ENCODE results near the gene NRROS.
"Not testable (repeated sequence)": the region's sequence is repeated elsewhere in the genome, so short reads cannot be mapped to it uniquely, and the experiment has no call there.

The NRROS gene

GRCh38 chr3:196624067-196624790, 15.3 kb upstream of the NRROS start:
- DNase-seq (ENCODE audit: low read depth in 1 of 2, low spot score in 1 of 2), result no peak

DNA sequence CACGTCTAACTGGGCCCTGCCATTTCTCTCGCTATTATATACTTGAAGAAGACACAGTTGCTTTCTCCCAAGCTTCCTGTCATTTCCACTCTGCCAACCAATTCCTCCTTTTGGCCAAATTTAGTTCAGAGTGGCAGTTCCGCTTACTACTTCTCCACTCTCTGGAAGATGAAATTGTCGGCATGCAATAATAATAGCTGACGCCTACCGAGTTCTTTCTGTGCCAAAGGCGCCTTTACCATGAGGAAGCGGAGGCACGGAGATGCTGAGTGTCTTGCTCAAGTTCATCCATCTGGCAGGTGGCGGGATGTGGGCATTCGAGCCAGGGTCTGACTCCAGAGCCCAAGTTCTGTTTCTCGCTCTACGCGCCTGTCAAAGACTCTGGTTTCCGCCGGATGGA, 14.6 kb upstream of the NRROS start:
- no peak for DNase-seq (ENCODE audit: low read depth in 1 of 2, low spot score in 1 of 2)

- DNase-seq (ENCODE audit: low read depth in 1 of 2, low spot score in 1 of 2), result no peak
Observed at GRCh38 chr3:196625331-196625730, 14.2 kb upstream of the NRROS start.

GRCh38 chr3:196627918-196628231, 11.6 kb upstream of the NRROS start:
- DNase-seq (ENCODE audit: low read depth in 1 of 2, low spot score in 1 of 2), result no peak

DNA sequence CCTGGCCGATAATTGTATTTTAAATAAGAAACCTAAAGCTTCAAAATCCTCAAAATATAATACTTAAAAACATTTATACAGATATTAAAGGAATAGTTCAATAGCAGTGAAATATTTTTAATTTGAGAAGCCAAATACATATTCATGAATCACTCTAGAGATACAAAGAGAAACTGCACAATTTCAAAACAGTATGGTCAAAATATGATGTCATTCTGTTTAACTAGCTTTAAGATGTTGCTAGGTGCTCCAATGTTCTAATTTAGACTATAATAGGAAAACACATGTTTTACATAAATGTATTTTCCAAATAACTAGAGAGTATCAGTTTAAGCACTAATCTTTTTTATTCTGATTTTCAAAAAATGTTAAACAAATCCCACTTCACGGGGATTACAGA, 10.3 kb upstream of the NRROS start:
- DNase-seq (ENCODE audit: low read depth in 1 of 2, low spot score in 1 of 2), result no peak

DNA sequence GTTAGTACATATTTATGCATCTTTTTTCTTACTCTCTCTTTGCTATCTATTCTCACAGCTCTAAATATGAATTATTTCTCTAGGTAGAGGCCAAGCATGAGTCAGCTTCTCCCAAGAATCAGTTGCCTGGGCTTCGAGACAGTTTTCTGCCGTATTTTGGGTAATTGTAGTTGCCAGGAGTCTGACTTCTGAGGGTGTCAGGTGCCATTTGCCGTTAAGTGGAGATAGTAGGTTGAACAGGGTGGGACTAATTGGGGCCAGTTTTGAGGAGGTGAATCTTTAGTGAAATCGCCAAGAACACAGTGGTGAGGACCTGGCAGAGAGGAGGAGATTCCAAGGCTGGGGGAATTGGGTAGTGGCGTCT, 7.8 kb upstream of the NRROS start:
- no peak for DNase-seq (ENCODE audit: low read depth in 1 of 2, low spot score in 1 of 2)

DNA sequence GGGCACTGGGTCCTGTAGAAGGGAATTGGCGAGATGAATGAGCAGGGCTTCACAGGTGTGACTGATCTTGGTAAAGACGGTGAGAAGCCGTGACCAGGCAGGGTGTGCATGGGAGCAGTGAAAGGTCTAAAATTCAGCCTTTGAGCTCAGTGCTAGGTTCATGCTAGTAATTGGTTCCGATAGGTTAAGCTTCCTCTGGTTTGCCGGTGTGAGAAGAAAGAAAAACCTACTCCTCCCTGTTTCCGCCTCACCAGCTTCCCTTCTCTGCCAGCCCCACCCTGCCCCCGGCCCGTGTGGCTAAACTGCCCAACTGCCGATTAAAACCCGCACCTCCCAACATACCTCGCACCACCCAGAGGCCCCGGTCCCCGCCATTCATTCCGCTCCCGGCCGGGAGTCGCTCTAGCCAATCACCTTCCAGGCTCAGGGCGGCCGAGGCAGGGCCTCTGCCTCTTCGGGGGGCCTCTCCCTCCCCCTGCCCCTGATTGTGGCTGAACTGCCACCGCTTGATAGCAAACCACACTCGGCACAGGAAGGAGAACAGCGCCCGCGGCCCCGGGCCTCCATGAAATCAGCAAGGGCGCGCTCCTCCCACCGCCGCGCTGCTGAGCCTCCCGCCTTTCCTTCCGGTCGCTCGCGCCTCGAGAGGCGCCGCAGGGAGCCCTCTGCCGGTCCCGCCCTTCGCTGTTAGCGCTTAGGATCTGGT, 7.3 kb upstream of the NRROS start:
- DNase-seq (ENCODE audit: low read depth in 1 of 2, low spot score in 1 of 2), result peak; percentile 74 to 79

GRCh38 chr3:196633555-196634151, 5.8 kb upstream of the NRROS start:
- no peak for DNase-seq (ENCODE audit: low read depth in 1 of 2, low spot score in 1 of 2)

DNA sequence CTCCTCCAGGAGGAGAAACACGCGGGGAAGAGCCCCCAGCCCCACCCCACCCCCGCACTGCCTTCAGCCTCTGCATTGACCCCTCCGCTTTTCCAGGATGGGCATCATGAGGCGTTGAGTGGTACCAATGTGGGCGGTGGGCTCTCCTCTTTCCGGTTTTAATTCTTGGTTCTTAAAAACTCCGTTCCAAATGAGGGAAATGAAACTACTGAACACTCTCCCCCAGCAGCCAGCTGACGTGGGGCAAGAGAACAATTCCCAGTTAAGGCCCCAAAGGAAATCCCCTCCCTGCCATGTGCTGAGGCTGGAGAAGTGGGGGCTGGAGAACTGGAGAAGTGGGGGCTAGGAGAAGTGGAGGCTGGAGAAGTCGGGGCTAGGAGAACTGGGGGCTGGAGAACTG, 5.3 kb upstream of the NRROS start:
- DNase-seq (ENCODE audit: low read depth in 1 of 2, low spot score in 1 of 2), result no peak

DNA sequence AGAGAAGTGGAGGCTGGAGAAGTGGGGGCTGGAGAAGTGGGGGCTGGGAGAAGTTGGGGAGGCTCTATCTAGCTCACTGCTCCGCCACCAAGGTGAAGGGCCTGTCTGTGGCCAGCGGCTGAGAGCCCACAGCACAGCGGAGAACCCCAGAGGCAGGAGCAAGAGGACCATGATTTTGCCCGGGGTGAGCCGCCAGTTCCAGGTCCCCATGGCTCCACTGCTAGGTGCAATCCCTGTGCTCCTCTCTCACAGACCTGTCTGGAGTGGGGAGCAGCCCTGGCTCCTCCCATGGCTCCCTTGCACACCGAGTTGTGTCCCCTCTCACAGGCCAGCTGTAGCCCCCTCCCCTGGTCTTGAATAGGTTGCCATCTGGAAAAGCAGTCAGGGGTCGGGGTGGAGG, 4.7 kb upstream of the NRROS start:
- no peak for DNase-seq (ENCODE audit: low read depth in 1 of 2, low spot score in 1 of 2)

DNA sequence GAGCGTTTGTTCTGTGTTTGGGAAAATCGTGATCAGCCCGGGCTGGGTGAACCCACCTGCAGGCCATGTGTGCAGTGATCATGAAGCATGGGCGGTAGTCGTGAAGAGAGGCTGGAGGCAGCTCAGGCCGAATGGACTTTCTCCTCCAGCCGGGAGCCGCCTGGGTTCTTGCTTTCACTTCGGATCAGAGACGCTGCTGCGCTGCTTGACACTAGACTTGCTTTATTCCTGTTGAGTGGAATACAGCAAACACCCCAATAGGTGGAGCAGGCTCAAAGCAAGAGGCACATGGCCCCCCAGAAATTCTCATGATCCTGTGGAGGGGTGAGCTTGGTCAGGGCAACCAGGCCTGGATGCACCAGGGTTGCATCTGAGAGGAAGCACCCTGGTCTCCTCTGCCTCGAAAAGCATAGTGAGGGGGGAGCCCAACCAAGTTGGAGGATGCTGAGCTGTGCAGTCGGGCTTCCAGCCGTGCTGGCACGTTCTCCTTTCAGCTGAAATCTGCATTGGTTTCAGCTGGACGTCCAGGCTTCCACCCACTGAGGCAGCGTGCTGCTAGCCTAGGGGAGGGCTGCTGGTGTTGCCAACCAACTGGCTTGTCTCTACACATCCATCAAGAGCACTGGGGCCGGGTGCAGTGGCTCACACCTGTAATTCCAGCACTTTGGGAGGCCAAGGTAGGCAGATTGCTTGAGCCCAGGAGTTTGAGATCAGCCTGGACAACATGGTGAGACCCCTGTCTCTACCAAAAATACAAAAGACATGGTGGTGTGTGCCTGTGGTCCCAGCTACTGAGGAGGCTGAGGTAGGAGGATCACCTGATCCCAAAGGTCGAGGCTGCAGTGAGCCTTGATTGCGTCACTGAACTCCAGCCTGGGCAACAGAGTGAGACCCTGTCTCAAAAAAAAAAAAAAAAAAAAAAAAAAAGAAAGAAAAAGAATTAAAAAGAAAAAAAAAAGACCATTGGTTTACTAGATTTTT, 2.8 kb upstream of the NRROS start:
- DNase-seq (ENCODE audit: low read depth in 1 of 2, low spot score in 1 of 2), result no peak

DNA sequence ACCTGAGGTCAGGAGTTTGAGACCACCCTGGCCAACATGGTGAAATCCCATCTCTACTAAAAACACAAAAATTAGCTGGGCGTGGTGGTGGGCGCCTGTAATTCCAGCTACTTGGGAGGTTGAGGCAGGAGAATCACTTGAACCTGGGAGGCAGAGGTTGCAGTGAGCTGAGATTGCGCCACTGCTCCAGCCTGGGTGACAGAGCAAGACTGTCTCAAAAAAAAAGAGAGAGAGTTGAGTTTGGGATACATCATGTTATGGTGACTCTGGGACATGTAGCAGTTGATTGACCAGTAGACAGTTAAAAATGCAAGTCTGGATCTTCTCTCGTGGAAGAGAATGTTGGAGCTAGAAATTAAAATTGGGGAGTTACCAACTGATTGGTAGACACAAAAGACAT, 1.6 kb upstream of the NRROS start:
- not testable (repeated sequence) for DNase-seq (ENCODE audit: low read depth in 1 of 2, low spot score in 1 of 2)

DNA sequence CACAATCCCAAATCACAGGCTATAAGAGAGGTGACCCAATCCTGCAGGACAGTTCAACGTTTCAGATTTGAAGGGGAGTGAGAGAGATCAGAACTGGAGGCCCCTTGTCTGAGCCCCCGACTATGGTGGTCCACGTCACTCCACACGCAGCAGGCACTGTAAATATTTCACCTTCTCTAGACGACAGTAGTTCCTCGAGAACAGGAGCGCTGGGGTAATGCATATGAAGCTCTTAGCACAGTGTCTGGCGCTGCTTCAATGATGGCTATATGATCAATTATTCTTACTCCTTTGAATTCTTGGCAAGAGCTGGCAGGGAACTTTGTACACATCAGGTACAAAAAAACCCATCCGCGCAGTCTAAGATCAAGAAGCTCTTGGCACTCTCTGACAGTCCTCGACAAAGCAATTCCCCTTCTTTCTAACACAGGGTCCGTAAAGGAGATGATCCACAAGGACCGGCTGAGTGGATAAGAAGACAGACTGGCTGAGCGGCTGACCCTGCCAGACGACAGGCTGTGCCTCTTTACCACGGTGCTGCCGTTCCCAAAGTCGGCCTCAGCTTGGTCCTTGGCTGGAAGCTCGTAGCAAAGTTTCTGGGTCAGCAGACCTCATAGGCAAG, 522 bp upstream of the NRROS start:
- no peak for DNase-seq (ENCODE audit: low read depth in 1 of 2, low spot score in 1 of 2)

GRCh38 chr3:196640297-196641018, 964 bp downstream of the NRROS start:
- DNase-seq (ENCODE audit: low read depth in 1 of 2, low spot score in 1 of 2), result no peak

DNA sequence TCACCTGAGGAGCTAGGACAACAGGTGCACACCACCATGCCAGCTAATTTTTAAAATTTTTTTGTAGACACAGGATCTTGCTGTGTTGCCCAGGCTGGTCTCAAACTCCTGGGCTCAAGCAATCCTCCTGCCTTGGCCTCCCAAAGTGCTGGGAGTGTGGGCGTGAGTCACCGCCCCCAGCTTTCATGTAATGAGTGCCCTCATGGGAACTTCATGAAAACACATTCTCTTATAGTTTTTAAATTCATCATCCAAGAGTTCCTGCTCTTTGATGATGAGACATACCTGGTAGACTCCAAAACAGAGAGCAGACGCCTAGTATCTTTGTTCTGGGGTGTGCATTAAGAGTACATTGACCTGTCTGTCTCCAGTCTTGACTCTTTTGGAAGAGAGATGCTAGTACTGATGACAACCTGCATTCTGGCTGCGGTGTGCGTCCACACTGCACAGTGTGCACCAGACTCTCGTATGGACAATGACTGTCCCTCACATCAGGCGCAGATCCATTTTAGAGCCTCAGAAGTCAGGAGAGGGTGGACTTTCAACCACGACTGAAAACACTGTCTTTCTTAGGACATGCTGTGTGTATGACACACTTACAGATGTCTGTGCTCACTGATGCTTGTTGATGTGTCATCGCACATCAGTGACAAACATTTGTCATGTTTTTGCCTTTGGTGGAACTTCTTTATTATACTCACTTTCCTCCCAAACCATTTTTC, 2.0 kb downstream of the NRROS start:
- DNase-seq (ENCODE audit: low read depth in 1 of 2, low spot score in 1 of 2), result peak in 1 of 2 donors; percentile 35

- no peak for DNase-seq (ENCODE audit: low read depth in 1 of 2, low spot score in 1 of 2)
Observed at GRCh38 chr3:196642434-196642833, 2.9 kb downstream of the NRROS start.

- no peak for DNase-seq (ENCODE audit: low read depth in 1 of 2, low spot score in 1 of 2)
Observed at GRCh38 chr3:196643201-196643749, 3.8 kb downstream of the NRROS start.

- DNase-seq (ENCODE audit: low read depth in 1 of 2, low spot score in 1 of 2), result no peak
Observed at GRCh38 chr3:196643761-196644160, 4.3 kb downstream of the NRROS start.

- DNase-seq (ENCODE audit: low read depth in 1 of 2, low spot score in 1 of 2), result no peak
Observed at GRCh38 chr3:196645096-196645495, 5.6 kb downstream of the NRROS start.
